Spleen (tissue), 7 donors: Measurements from ENCODE around the gene B4GALNT3.

Experiments
- CTCF ChIP-seq, 11 experiments: fragments of 200-600 bp in 7 of 11; fragments of 450-650 bp in 4 of 11; sonication (generic) in 4 of 11; IDR thresholded peaks in 8 of 11; conservative IDR thresholded peaks in 3 of 11; 1 replicate in 7 of 11; 2 replicates in 4 of 11; pipeline versions ENCODE4 v1.4.0 to v1.8.0; 2016 to 2021; ENCODE audit warnings: antibody characterized with exemption in 11 of 11, inconsistent platforms in 4 of 11, mild to moderate bottlenecking in 1 of 11
- POLR2AphosphoS5 ChIP-seq, 3 donors: sonication (generic); formaldehyde crosslinking; IDR thresholded peaks; one replicate each; pipeline ENCODE4 v1.5.1; 2017; ENCODE audit warnings: antibody characterized with exemption in 3 of 3
- donor health status: DM: no; HTN: no; CAD: no; lungs with moderate emphysema.
- donor health status: DM: no; HTN: no; CAD: no.
- donor health status: DM: no; HTN: no; CAD: no.

GRCh38 chr12:591167-592023 lies 131.7 kb downstream of the B4GALNT3 start:
- peak in 5 of 11 experiments; percentile 13 to 28 (median 20) for TF ChIP-seq CTCF (IDR thresholded peaks at IDR 0.05 in 8 of 11, conservative IDR thresholded peaks at IDR 0.05 in 3 of 11)
- peak in 1 of 3 donors; percentile 44 for TF ChIP-seq POLR2AphosphoS5 (IDR thresholded peaks at IDR 0.05)
